GM12865 (cell line): ENCODE results near the gene PTPRU.
"Not testable (repeated sequence)": the region's sequence is repeated elsewhere in the genome, so short reads cannot be mapped to it uniquely, and the experiment has no call there.

Source experiments
- DNase-seq: peaks from one replicate; pipeline ENCODE4 v3.0.0; 2010; ENCODE audit warnings: low read depth
- H3K4me3 ChIP-seq: 2 replicates; pipeline ENCODE4 v1.5.1; 2011; ENCODE audit warnings: mild to moderate bottlenecking, low read depth, low read length, control low read depth
- TF ChIP-seq, protein P1 (sequence below): IDR thresholded peaks from 2 replicates; pipeline ENCODE4 v1.5.1; 2011; ENCODE audit warnings: low read length, control low read depth, low read depth, inconsistent platforms; ENCODE audit not compliant: insufficient read depth; ENCODE audit errors: missing control alignments

PTPRU gene

DNA sequence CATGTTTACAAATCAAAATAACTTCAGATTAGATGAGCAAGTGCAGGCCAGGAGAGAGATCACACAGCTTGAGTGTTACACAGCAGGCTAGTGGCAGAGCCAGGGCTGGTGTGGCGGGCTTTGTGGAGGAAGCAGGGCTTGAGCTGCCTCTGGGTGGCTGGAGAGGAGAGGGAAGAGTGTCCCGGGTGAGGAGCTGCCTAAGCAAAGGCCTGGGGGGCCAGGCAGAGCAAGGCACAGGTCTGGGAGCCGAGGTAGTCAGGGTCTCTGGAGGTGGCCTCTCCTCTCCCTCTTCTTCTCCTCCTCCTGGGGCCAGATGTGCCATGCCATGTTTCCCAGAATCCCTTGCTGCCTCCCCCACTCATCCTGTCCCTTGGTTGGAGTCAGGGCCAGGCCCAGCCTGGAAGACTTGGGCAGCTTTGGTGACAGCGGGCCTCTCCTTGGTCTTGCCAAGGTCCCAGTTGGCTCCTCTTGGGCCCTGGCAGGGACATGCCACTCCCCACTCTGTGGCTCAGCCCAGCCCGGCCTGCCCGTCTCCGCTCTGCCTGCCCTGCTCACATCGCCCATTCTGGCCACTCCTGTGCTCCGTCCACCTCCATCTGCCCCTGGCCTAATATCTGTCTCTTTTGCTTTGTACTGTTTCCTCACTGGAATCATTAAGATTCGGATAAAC lies 70.3 kb downstream of the PTPRU start:
- TF ChIP-seq, protein P1, sequence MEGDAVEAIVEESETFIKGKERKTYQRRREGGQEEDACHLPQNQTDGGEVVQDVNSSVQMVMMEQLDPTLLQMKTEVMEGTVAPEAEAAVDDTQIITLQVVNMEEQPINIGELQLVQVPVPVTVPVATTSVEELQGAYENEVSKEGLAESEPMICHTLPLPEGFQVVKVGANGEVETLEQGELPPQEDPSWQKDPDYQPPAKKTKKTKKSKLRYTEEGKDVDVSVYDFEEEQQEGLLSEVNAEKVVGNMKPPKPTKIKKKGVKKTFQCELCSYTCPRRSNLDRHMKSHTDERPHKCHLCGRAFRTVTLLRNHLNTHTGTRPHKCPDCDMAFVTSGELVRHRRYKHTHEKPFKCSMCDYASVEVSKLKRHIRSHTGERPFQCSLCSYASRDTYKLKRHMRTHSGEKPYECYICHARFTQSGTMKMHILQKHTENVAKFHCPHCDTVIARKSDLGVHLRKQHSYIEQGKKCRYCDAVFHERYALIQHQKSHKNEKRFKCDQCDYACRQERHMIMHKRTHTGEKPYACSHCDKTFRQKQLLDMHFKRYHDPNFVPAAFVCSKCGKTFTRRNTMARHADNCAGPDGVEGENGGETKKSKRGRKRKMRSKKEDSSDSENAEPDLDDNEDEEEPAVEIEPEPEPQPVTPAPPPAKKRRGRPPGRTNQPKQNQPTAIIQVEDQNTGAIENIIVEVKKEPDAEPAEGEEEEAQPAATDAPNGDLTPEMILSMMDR = no peak
- H3K4me3 ChIP-seq = no peak overlapping the region
- DNase-seq = no peak

DNA sequence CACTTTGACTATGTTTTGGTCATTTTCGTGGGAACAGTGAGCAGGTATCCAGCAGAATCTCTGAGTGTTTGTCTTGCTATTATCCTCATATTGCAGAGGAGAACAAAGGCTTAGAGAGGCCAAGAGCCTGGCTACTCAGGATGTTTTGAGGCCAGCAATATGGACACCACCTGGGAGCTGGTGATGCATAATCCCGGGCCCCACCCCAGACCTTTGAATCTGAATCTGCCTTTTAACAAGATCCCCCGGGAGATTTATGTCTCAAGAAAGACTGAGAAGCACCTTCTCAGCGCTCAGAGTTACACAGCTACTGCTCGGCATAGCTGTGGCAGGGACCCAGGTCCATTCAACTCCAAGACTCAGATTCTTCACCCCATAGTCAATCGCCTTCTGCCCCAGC lies 72.8 kb downstream of the PTPRU start:
- TF ChIP-seq, protein P1 = no peak
- H3K4me3 ChIP-seq = no peak overlapping the region
- DNase-seq = no peak

DNA sequence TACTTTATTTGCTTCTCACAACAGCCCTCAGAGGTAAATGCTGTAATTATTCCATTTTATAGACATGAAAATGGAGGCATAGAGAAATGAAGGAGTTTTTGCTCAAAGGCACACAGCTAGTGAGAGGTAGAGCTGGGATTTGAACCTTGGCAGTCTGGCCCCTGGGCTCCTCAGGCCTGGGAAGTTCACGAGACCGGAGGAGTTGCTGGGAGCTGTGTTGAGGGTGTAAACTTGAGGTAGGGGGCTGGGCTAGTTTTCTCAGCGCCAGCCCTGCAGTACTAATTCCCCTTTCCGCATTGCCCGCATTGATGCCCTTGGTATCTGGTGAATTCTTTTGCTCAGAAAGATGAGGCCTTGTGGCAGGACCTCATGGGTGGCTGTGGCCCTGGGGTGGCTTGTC lies 73.3 kb downstream of the PTPRU start:
- TF ChIP-seq, protein P1 = no peak
- DNase-seq = no peak
- no peak overlapping the region for H3K4me3 ChIP-seq

DNA sequence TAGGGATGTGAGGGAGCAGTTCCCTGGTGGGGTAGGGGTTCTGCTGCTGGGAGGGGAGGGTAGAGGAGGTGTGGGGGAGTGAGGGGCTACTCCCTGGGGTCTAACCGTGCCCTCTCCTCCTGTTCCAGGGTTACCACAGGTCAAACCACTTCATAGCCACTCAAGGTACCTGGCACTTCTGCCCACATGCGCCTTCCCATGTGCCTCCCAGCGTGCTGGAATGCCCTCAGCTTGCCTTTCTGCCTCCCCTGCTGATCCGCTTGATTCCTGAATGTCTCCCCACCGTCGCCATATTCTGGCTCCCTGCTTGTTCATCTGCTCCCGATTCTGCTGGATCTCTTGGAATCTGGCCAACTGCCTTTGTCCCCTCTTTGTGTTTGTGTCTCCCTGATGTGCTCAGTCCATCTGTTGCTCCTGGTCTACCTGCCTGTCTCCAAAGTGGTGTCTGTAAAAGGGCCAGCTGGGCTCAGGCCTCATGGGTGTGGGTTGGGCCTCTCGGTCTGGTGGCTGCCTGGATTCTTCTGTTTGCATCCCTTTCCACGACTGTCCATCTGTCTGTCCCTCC lies 74.4 kb downstream of the PTPRU start:
- TF ChIP-seq, protein P1 = no peak
- no peak overlapping the region for H3K4me3 ChIP-seq
- no peak for DNase-seq

DNA sequence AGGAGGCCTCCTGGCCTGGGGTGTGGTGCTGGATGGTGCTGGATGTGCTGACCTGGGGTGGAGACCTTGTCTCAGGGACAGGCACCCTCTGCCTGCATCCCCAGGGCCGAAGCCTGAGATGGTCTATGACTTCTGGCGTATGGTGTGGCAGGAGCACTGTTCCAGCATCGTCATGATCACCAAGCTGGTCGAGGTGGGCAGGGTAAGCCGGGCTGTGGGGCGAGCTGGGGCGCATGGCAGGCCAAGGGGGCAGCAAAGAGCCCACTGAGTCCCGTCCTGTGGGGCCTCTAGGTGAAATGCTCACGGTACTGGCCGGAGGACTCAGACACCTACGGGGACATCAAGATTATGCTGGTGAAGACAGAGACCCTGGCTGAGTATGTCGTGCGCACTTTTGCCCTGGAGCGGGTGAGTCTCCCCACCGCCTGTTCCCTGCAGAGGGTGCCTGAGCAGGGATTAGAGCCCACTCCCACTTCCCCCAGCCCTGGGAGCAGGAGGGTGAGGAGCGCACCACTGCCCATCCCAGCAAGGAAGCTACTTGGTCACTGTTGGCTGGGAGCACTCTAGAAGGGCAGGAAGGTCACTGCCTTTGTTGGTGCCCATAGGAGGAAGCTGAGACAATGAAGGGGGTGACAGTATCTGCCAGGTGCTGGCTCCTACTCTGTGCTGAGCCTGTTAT lies 75.2 kb downstream of the PTPRU start:
- TF ChIP-seq, protein P1 = no peak
- no peak overlapping the region for H3K4me3 ChIP-seq
- DNase-seq = no peak

DNA sequence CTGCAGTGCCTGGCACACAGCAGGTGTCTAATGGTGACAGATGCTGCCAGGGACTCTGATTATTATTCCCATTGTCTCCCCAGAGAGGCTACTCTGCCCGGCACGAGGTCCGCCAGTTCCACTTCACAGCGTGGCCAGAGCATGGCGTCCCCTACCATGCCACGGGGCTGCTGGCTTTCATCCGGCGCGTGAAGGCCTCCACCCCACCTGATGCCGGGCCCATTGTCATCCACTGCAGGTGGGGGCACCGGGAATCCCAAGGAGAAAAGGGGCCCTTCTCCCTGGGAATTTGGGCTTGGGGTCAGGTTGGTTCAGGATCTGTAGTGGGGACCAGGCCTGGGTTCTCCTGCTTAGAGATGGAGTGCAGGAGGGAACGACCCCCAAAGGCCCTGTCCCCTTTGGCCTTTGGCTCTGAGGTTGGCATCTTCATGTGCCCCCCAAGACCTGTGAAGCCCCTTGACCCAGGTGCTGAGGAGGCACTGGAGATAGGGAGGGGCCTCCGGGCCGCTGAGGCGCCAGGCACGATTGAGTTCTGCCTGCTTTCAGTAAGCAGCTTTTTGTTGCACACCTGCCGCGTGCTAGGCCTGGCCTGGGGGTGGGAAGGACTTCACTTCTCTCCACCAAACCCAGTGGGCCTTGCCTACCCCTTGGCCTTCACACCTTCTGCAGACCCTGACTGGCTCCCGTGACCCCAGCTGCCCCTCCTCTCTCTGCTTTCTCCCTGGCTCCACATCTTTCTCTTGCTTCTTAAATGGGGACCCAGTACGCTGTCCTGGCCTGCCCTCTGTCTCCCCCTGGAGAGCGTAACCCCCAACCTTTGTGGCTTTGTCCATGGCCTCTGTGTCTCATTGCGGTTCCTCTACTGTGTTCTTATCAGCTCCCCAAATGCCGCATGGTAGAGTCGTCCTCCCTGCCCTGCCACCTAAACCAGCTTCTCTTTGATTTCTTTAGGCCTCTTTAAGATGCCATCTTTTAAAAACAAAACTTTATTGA lies 76.4 kb downstream of the PTPRU start:
- TF ChIP-seq, protein P1 = no peak
- H3K4me3 ChIP-seq = no peak overlapping the region
- DNase-seq = no peak

DNA sequence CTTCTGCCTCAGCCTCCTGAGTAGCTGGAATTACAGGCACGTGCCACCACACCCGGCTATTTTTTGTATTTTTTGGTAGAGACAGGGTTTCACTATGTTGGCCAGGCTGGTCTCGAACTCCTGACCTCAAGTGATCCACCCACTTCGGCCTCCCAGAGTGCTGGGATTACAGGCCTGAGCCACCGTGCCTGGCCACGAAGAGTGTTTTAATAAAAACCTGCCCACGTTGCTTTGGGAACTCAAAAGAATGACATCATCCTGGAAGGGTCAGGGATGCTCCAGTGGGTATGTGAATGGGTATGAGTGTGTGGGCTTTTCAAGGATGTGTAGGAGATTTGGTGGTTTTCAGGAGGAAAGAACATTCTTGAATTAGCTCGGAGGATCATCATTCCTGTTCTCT lies 78.4 kb downstream of the PTPRU start:
- H3K4me3 ChIP-seq, DNase-seq: not testable (repeated sequence)
